Peyer's patch (tissue), 4 donors: Measurements from ENCODE around the gene ABHD12. TPM values are rescaled to one million over a fixed set of nuclear protein-coding genes. Genes with fewer than 3 reads are reported as not detected.

ENCODE experiments used
- DNase-seq, 3 donors: peaks; one replicate each; pipeline ENCODE4 v3.0.0-alpha.2; 2017 to 2019
- H3K27ac ChIP-seq, 4 donors: fragments of 200-600 bp; sonication (generic); one replicate each; pipeline ENCODE4 v1.5.1; 2016 to 2019
- H3K27me3 ChIP-seq, 2 donors: fragments of 200-600 bp; sonication (generic); one replicate each; pipeline ENCODE4 v1.5.1; 2019
- H3K36me3 ChIP-seq, 3 donors: fragments of 200-600 bp; sonication (generic); one replicate each; pipeline ENCODE4 v1.5.1; 2016 to 2019
- H3K4me1 ChIP-seq, 4 donors: fragments of 200-600 bp; sonication (generic); one replicate each; pipeline ENCODE4 v1.5.1; 2016 to 2019
- H3K4me3 ChIP-seq, 4 donors: fragments of 200-600 bp; sonication (generic); 1 replicate in 3 of 4; 2 replicates in 1 of 4; pipeline ENCODE4 v1.5.1; 2016 to 2019; ENCODE audit warnings: mild to moderate bottlenecking in 1 of 4
- H3K9me3 ChIP-seq, 4 donors: fragments of 200-600 bp; sonication (generic); one replicate each; pipeline ENCODE4 v1.5.1; 2016 to 2019; ENCODE audit warnings: mild to moderate bottlenecking in 1 of 4
- CTCF ChIP-seq, 6 experiments: fragments of 450-650 bp in 4 of 6; fragments of 200-600 bp in 2 of 6; sonication (generic) in 1 of 6; IDR thresholded peaks; one replicate each; pipeline ENCODE4 v1.5.1; 2017 to 2019; ENCODE audit warnings: antibody characterized with exemption in 6 of 6, mild to moderate bottlenecking in 3 of 6, moderate library complexity in 1 of 6
- POLR2A ChIP-seq, 2 donors: fragments of 450-650 bp; IDR thresholded peaks; one replicate each; pipeline ENCODE4 v1.5.1; 2017; ENCODE audit warnings: antibody characterized with exemption in 2 of 2, mild to moderate bottlenecking in 2 of 2, moderate library complexity in 2 of 2
- total RNA-seq, 4 donors: library from RNA; depleted of rRNA; stranded (reverse); fragments of >200 nt; gene quantifications; one replicate each; pipeline ENCODE4 v1.1.0, GENCODE V29; 2016

Gene ABHD12
- total RNA-seq, 4 donors from 2014 or later = 46.2 to 95.4 (median 73.5) TPM

- peaks cover 0 to 40% (median 0%) of the 10 kb centered on the region in 3 donors for H3K36me3 ChIP-seq
Observed at GRCh38 chr20:25308083-25308491, 82.5 kb downstream of the ABHD12 start.

GRCh38 chr20:25306991-25307903, 83.4 kb downstream of the ABHD12 start:
- Histone ChIP-seq H3K4me1 (peaks cover 3 to 38% (median 16%) of the 10 kb centered on the region in 4 donors), H3K27ac (no peak overlapping the region), H3K4me3 (no peak overlapping the region), H3K27me3 (no peaks in the 10 kb centered on the region), H3K36me3 (peaks cover 0 to 48% (median 0%) of the 10 kb centered on the region in 3 donors), H3K9me3 (no peaks in the 10 kb centered on the region)
- no peak for DNase-seq
- TF ChIP-seq POLR2A (IDR thresholded peaks at IDR 0.05) = no peak
- TF ChIP-seq CTCF (IDR thresholded peaks at IDR 0.05) = no peak

More at GRCh38 chr20:25308083-25308491, 82.5 kb downstream of the ABHD12 start:
- Histone ChIP-seq H3K27me3 (no peaks in the 10 kb centered on the region), H3K27ac (peak overlapping the region in 1 of 4 donors; percentile 97), H3K9me3 (no peaks in the 10 kb centered on the region), H3K4me3 (no peak overlapping the region), H3K4me1 (peaks cover 3 to 39% (median 16%) of the 10 kb centered on the region in 4 donors)
- TF ChIP-seq CTCF (IDR thresholded peaks at IDR 0.05) = no peak
- no peak for TF ChIP-seq POLR2A (IDR thresholded peaks at IDR 0.05)
- no peak for DNase-seq

- Histone ChIP-seq H3K27ac (no peak overlapping the region), H3K9me3 (no peaks in the 10 kb centered on the region), H3K4me3 (no peak overlapping the region), H3K27me3 (no peaks in the 10 kb centered on the region), H3K36me3 (peaks cover 0 to 73% (median 0%) of the 10 kb centered on the region in 3 donors), H3K4me1 (peaks cover 0 to 7% (median under 1%) of the 10 kb centered on the region in 4 donors)
- DNase-seq = no peak
- TF ChIP-seq CTCF (IDR thresholded peaks at IDR 0.05) (no peak), POLR2A (IDR thresholded peaks at IDR 0.05) (no peak)
Observed at GRCh38 chr20:25304025-25304549, 86.5 kb downstream of the ABHD12 start.

- DNase-seq = no peak
- H3K4me1 ChIP-seq = peaks cover 0 to under 1% (median 0%) of the 10 kb centered on the region in 4 donors
- no peak overlapping the region for H3K4me3 ChIP-seq
- peaks cover 0 to 73% (median 0%) of the 10 kb centered on the region in 3 donors for H3K36me3 ChIP-seq
- H3K27me3 ChIP-seq = no peaks in the 10 kb centered on the region
- TF ChIP-seq POLR2A (IDR thresholded peaks at IDR 0.05) (no peak), CTCF (IDR thresholded peaks at IDR 0.05) (no peak)
- no peaks in the 10 kb centered on the region for H3K9me3 ChIP-seq
- H3K27ac ChIP-seq = no peak overlapping the region
Observed at GRCh38 chr20:25303292-25304024, 87.2 kb downstream of the ABHD12 start.

- H3K9me3 ChIP-seq = no peaks in the 10 kb centered on the region
- no peak overlapping the region for H3K4me3 ChIP-seq
- no peak for DNase-seq
- TF ChIP-seq POLR2A (IDR thresholded peaks at IDR 0.05) (no peak), CTCF (IDR thresholded peaks at IDR 0.05) (no peak)
- H3K27me3 ChIP-seq = no peaks in the 10 kb centered on the region
- H3K4me1 ChIP-seq = no peaks in the 10 kb centered on the region
- H3K27ac ChIP-seq = no peak overlapping the region
- peaks cover 0 to 71% (median 0%) of the 10 kb centered on the region in 3 donors for H3K36me3 ChIP-seq
Observed at GRCh38 chr20:25302596-25302995, 88.0 kb downstream of the ABHD12 start.
